DMS153 treated with DMSO at 0.1 percent for 48 hours (cell line): ENCODE data around the gene RHBG.
A peak's percentile ranks its signal among the peaks of the same experiment; 100 is the strongest.

Experiments
- DNase-seq: peaks from one replicate; lab custom pipeline; 2025; ENCODE audit not compliant: unreplicated experiment; lab: John Stamatoyannopoulos, UW

Gene RHBG

GRCh38 chr1:156402331-156403020 is 33.5 kb downstream of the RHBG start:
- no peak for DNase-seq

- DNase-seq = no peak
Observed at GRCh38 chr1:156405670-156406069, 36.7 kb downstream of the RHBG start.

GRCh38 chr1:156406251-156406650 is 37.2 kb downstream of the RHBG start:
- no peak for DNase-seq

GRCh38 chr1:156407344-156407743 is 38.3 kb downstream of the RHBG start:
- no peak for DNase-seq

GRCh38 chr1:156407760-156408159 is 38.7 kb downstream of the RHBG start:
- no peak for DNase-seq

- DNase-seq = no peak
Observed at GRCh38 chr1:156409439-156409838, 40.4 kb downstream of the RHBG start.

GRCh38 chr1:156410238-156410637 is 41.2 kb downstream of the RHBG start:
- DNase-seq = no peak

GRCh38 chr1:156410740-156411139 is 41.7 kb downstream of the RHBG start:
- DNase-seq = no peak

- DNase-seq = no peak
Observed at GRCh38 chr1:156412653-156413321, 43.8 kb downstream of the RHBG start.

- no peak for DNase-seq
Observed at GRCh38 chr1:156413391-156414246, 44.6 kb downstream of the RHBG start.

- no peak for DNase-seq
Observed at GRCh38 chr1:156414461-156415064, 45.6 kb downstream of the RHBG start.

- no peak for DNase-seq
Observed at GRCh38 chr1:156416993-156417392, 48.0 kb downstream of the RHBG start.

GRCh38 chr1:156417401-156418020 is 48.5 kb downstream of the RHBG start:
- no peak for DNase-seq

- DNase-seq = no peak
Observed at GRCh38 chr1:156418416-156419070, 49.5 kb downstream of the RHBG start.

GRCh38 chr1:156419854-156420204 is 50.8 kb downstream of the RHBG start:
- DNase-seq = no peak

GRCh38 chr1:156420205-156421061 is 51.4 kb downstream of the RHBG start:
- DNase-seq = no peak

- peak; percentile 89 for DNase-seq
Observed at GRCh38 chr1:156421062-156421938, 52.3 kb downstream of the RHBG start.

- no peak for DNase-seq
Observed at GRCh38 chr1:156421939-156422601, 53.1 kb downstream of the RHBG start.
